HepG2 (cell line): ENCODE results near the gene TMBIM4. TPM values are rescaled to one million over a fixed set of nuclear protein-coding genes. Genes with fewer than 3 reads are reported as not detected.

ENCODE experiments used
- ATAC-seq: fragments of 200-7000 bp; cut with Tn5 transposase; 3 replicates; pipeline ENCODE4 v1.9.1; 2020; ENCODE audit warnings: mild to moderate bottlenecking, moderate library complexity
- BruUV-seq: library from RNA; stranded (reverse); fragments of 400-500 nt; replicated peaks from 2 replicates; lab custom pipeline; 2021; lab: Mats Ljungman, UMichigan
- CTCF ChIA-PET: fragments of 300-600 bp; formaldehyde crosslinking; extraction: SDS; loops from one replicate; lab custom pipeline; 2021; ENCODE audit warnings: low total read pairs, inconsistent platforms, low intra/inter-chr PET ratio; lab: Yijun Ruan, JAX
- POLR2A ChIA-PET: fragments of 350-600 bp; sonication (Branson Sonifier 250); formaldehyde crosslinking; loops from one replicate; lab custom pipeline; 2020; ENCODE audit warnings: antibody characterized with exemption, inconsistent platforms; lab: Yijun Ruan, JAX
- DNase-seq: peaks from one replicate; pipeline ENCODE4 v3.0.0-alpha.2; 2015; ENCODE audit warnings: low spot score
- FAIRE-seq: peaks from 3 replicates; lab custom pipeline; 2011; peaks lifted over from hg19 to GRCh38; lab: Jason Lieb, UNC
- H2AFZ ChIP-seq: one replicate; pipeline ENCODE4 v1.6.1; 2011; ENCODE audit warnings: low read length, inconsistent platforms
- H3K27ac ChIP-seq: fragments of 300-600 bp; 3 replicates; pipeline ENCODE4 v1.8.0; 2011; ENCODE audit warnings: mixed run types, mild to moderate bottlenecking, mixed read lengths, low read length, inconsistent platforms; ENCODE audit not compliant: insufficient read depth; ENCODE audit errors: extremely low read length
- H3K27me3 ChIP-seq, 2 experiments: fragments of 200-600 bp in 1 of 2; 2 replicates in 1 of 2; 3 replicates in 1 of 2; pipeline versions ENCODE4 v1.6.0 to v1.8.0; 2011; ENCODE audit warnings: low read length in 2 of 2, mild to moderate bottlenecking in 2 of 2, moderate library complexity in 2 of 2, inconsistent platforms in 1 of 2; ENCODE audit not compliant: insufficient read depth in 2 of 2, control insufficient read depth in 1 of 2
- H3K36me3 ChIP-seq, 2 experiments: fragments of 200-600 bp in 1 of 2; replicated peaks in 1 of 2; 2 replicates in 1 of 2; 3 replicates in 1 of 2; pipeline versions ENCODE4 v1.5.1 to v1.8.0; 2011; ENCODE audit warnings: low read length in 2 of 2, inconsistent platforms in 1 of 2; ENCODE audit not compliant: insufficient read depth in 2 of 2, control insufficient read depth in 1 of 2
- H3K4me1 ChIP-seq: 2 replicates; pipeline ENCODE4 v1.5.1; 2012; ENCODE audit warnings: low read length, inconsistent platforms; ENCODE audit not compliant: insufficient read depth
- H3K4me2 ChIP-seq: 2 replicates; pipeline ENCODE4 v1.6.0; 2011; ENCODE audit warnings: low read depth, low read length, inconsistent platforms
- H3K4me3 ChIP-seq, 3 experiments: fragments of 200-600 bp in 1 of 3; sonication (generic), shearing (Covaris generic) in 1 of 3; replicated peaks in 1 of 3; 2 replicates each; pipeline ENCODE4 v1.5.1; 2011 to 2016; ENCODE audit warnings: low read length in 3 of 3, inconsistent platforms in 2 of 3, low read depth in 2 of 3, mild to moderate bottlenecking in 2 of 3, control low read depth in 1 of 3, mixed read lengths in 1 of 3; ENCODE audit not compliant: insufficient read depth in 1 of 3
- H3K79me2 ChIP-seq: one replicate; pipeline ENCODE4 v1.6.1; 2011; ENCODE audit warnings: low read length, inconsistent platforms; ENCODE audit not compliant: insufficient read depth
- H3K9ac ChIP-seq: 2 replicates; pipeline ENCODE4 v1.6.0; 2011; ENCODE audit warnings: mild to moderate bottlenecking, low read depth, low read length, inconsistent platforms; ENCODE audit not compliant: insufficient read depth
- H3K9me3 ChIP-seq: 2 replicates; pipeline ENCODE4 v1.5.1; 2012; ENCODE audit warnings: mild to moderate bottlenecking, low read length
- H4K20me1 ChIP-seq: 2 replicates; pipeline ENCODE4 v1.6.0; 2011; ENCODE audit warnings: inconsistent platforms, mild to moderate bottlenecking, low read length, moderate library complexity; ENCODE audit not compliant: insufficient read depth
- GABPB1 ChIP-seq: IDR thresholded peaks from 2 replicates; pipeline ENCODE4 v1.6.1; 2016; ENCODE audit warnings: mild to moderate bottlenecking, missing genetic modification reagents, moderate library complexity, missing compliant biosample characterization
- KDM5B ChIP-seq: sonication (generic); formaldehyde crosslinking; IDR thresholded peaks from 2 replicates; pipeline ENCODE4 v1.4.0; 2020; ENCODE audit warnings: missing genetic modification reagents, mild to moderate bottlenecking, borderline replicate concordance
- MBNL3 ChIP-seq: fragments of 250-450 bp; sonication (Bioruptor Pico); conservative IDR thresholded peaks from 2 replicates; pipeline ENCODE4 v1.8.0; 2022; ENCODE audit warnings: mild to moderate bottlenecking, inconsistent platforms
- PAX8 ChIP-seq: sonication (generic); formaldehyde crosslinking; IDR thresholded peaks from 2 replicates; pipeline ENCODE4 v1.8.0; 2022; ENCODE audit warnings: mild to moderate bottlenecking, missing genetic modification reagents, borderline replicate concordance
- PHB2 ChIP-seq: fragments of 450-650 bp; IDR thresholded peaks from 2 replicates; pipeline ENCODE4 v1.6.1; 2018; ENCODE audit not compliant: partially characterized antibody
- POLR2G ChIP-seq: fragments of 200-400 bp; formaldehyde crosslinking; IDR thresholded peaks from 2 replicates; pipeline ENCODE4 v1.6.1; 2018; ENCODE audit warnings: mild to moderate bottlenecking, low read depth, low read length, moderate library complexity
- SP5 ChIP-seq: IDR thresholded peaks from 2 replicates; pipeline ENCODE4 v1.6.1; 2016; ENCODE audit warnings: low read depth, borderline replicate concordance
- TBL1XR1 ChIP-seq: fragments of 150-350 bp; IDR thresholded peaks from 2 replicates; pipeline ENCODE4 v1.6.1; 2014; ENCODE audit warnings: borderline replicate concordance, low read length; ENCODE audit not compliant: partially characterized antibody
- TOPORS ChIP-seq: sonication (generic); formaldehyde crosslinking; IDR thresholded peaks from 2 replicates; pipeline ENCODE4 v1.8.0; 2023; ENCODE audit warnings: mild to moderate bottlenecking, missing genetic modification reagents
- ZGPAT ChIP-seq: IDR thresholded peaks from 2 replicates; pipeline ENCODE4 v1.6.1; 2016; ENCODE audit warnings: mild to moderate bottlenecking
- ZNF253 ChIP-seq: sonication (generic); formaldehyde crosslinking; IDR thresholded peaks from 2 replicates; pipeline ENCODE4 v1.8.0; 2022; ENCODE audit warnings: mild to moderate bottlenecking, missing genetic modification reagents, borderline replicate concordance
- ZNF292 ChIP-seq: sonication (generic); formaldehyde crosslinking; IDR thresholded peaks from 2 replicates; pipeline ENCODE4 v1.8.1; 2022; ENCODE audit warnings: mild to moderate bottlenecking, low read depth, missing genetic modification reagents, borderline replicate concordance
- ZNF432 ChIP-seq: sonication (generic); formaldehyde crosslinking; IDR thresholded peaks from 2 replicates; pipeline ENCODE4 v1.5.0; 2020; ENCODE audit warnings: missing genetic modification reagents, mild to moderate bottlenecking, borderline replicate concordance
- ZNF549 ChIP-seq: sonication (generic); formaldehyde crosslinking; IDR thresholded peaks from 2 replicates; pipeline ENCODE4 v1.5.0; 2020; ENCODE audit warnings: missing genetic modification reagents
- WGBS: methylation state at CpG from one replicate; pipeline ENCODE4 v1.1.6; 2017; ENCODE audit warnings: low lambda C conversion rate; 5-methylcytosine and 5-hydroxymethylcytosine counted together
- in situ Hi-C: cut with HindIII; loops from 2 replicates; pipeline ENCODE4 v1.10.0; 2017; ENCODE audit warnings: low pct_unique_long_range_greater_than_20kb; ENCODE audit not compliant: extremely low pct_ligation_motif_present
- intact Hi-C: fragments of 100-400 bp; cut with micrococcal nuclease; formaldehyde crosslinking; loops from one replicate; pipeline ENCODE4 v1.10.0; 2022; ENCODE audit not compliant: unreplicated experiment
- polyA plus RNA-seq, 8 experiments: library from polyadenylated mRNA; depleted of rRNA in 3 of 8; stranded (reverse) in 7 of 8; unstranded in 1 of 8; fragments of >200 nt; fragmentation: Illumina TruSeq in 4 of 8; extraction: Trizol in 4 of 8; gene quantifications; 2 replicates each; pipeline versions ENCODE4 v1.2.1 to v1.2.3, GENCODE V29; 2011 to 2016; ENCODE audit warnings: low read depth in 4 of 8, missing spikeins in 1 of 8, mixed read lengths in 1 of 8; ENCODE audit not compliant: insufficient read depth in 1 of 8
- total RNA-seq, 5 experiments: library from RNA; depleted of rRNA; stranded (reverse); fragments of >200 nt; fragmentation: Illumina TruSeq; extraction: Trizol; gene quantifications; 2 replicates each; pipeline ENCODE4 v1.2.3, GENCODE V29; 2016; ENCODE audit warnings: low read depth in 1 of 5

TMBIM4 gene
- total and polyA plus RNA-seq, 2 of the 13 experiments (the other 11 are each of a cell fraction or from before 2014, with no cell fraction given): 60.5 to 67.7 TPM

- Histone ChIP-seq H3K9ac (no peak overlapping the region), H2AFZ (no peak overlapping the region), H3K79me2 (no peaks in the 10 kb centered on the region), H4K20me1 (no peaks in the 10 kb centered on the region), H3K27ac (no peak overlapping the region), H3K4me1 (no peaks in the 10 kb centered on the region), H3K4me2 (no peak overlapping the region), H3K36me3 (no peaks in the 10 kb centered on the region), H3K4me3 (no peak overlapping the region), H3K9me3 (0 out of 2 replicates have a peak, but pooled peaks cover 5% of the 10 kb centered on the region), H3K27me3 (no peaks in the 10 kb centered on the region; a peak in 1 of 5 replicates)
- in situ Hi-C loops: no loop called here
- POLR2A ChIA-PET: no interaction called here
- FAIRE-seq (no peak), DNase-seq (no peak), ATAC-seq (no peak)
- TF ChIP-seq TBL1XR1: no peak
- TF ChIP-seq POLR2G: no peak
- TF ChIP-seq ZNF292 (CRISPR knock-in tag): no peak
- no peak for TF ChIP-seq GABPB1 (CRISPR knock-in tag)
- TF ChIP-seq ZGPAT: no peak
- no peak for TF ChIP-seq KDM5B (CRISPR knock-in tag)
- TF ChIP-seq SP5: no peak
- no peak for TF ChIP-seq MBNL3 (CRISPR knock-in tag)
- no peak for TF ChIP-seq ZNF432
- no peak for TF ChIP-seq TOPORS (CRISPR knock-in tag)
- no peak for TF ChIP-seq PHB2
- TF ChIP-seq ZNF253: no peak
- no peak for TF ChIP-seq ZNF549 (CRISPR knock-in tag)
- no peak for TF ChIP-seq PAX8 (CRISPR knock-in tag)
- intact Hi-C loops: no loop called here
- CTCF ChIA-PET: no interaction called here
- whole genome bisulfite sequencing: 14% methylated on average over 4 of the region's 4 CpGs
- BruUV-seq: no TSS peak
Measured at GRCh38 chr12:66203820-66204219, 34.0 kb upstream of the TMBIM4 start.
